ENCODE data around the gene TACC2.

- TF ChIP-seq CTCF (conservative IDR thresholded peaks at IDR 0.05), result no peak
- no peak for TF ChIP-seq EZH2 (IDR thresholded peaks at IDR 0.05; ENCODE audit: low read depth)
Measured at GRCh38 chr10:122254831-122255230, 265.9 kb downstream of the TACC2 start.
